Activated T-helper 9 cell treated with anti-CD3 and anti-CD28 coated beads, Interleukin-2, amount 50 U/mL, for 16 hours (primary cell): ENCODE data around the gene PRR7.

ENCODE experiments used
- DNase-seq: peaks from one replicate; pipeline ENCODE4 v3.0.0-alpha.2; 2020; ENCODE audit warnings: low read depth

Gene PRR7

GRCh38 chr5:177499842-177500241 is 53.2 kb downstream of the PRR7 start:
- no peak for DNase-seq

GRCh38 chr5:177500685-177501522 is 54.3 kb downstream of the PRR7 start:
- DNase-seq, result peak; percentile 75

DNA sequence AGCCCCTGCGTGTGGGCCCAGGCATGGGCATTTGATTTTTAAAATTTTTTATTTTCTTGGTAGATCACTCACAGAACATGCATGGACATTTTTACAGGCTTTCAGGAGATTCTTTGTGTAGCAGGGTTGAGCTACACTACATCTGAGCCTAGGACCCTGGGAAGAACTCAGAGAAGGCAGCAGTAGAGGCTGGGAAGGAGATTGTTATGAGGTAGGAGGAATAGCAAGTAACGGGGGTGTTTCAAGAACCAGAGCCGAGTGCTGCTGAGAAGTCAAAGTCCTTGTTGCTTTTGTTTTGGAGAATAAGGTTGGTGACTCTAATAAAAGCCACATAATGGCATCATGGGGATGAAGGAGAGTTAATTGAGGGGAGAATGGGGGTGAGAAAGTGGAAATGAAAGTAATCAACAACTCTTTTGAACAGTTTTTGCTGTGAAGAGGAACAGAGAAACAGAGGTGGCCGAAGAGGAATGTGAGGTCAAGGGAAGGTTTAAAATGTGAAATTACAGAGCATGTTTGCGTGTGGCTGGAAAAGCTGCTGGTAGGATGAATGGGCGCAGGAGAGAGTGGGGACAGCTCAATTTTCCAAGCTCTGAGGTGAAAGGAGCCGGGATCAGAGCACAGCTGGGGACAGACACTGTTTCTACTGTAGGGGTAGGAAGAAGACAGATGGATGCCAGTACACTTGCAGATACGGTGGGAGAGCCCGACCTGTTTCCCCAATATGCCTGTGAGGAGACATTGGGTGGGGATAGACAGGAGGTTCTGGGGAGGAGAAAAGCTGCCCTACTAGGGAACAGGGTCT is 55.5 kb downstream of the PRR7 start:
- DNase-seq, result no peak

- DNase-seq, result no peak
Measured at GRCh38 chr5:177502886-177503285, 56.3 kb downstream of the PRR7 start.

DNA sequence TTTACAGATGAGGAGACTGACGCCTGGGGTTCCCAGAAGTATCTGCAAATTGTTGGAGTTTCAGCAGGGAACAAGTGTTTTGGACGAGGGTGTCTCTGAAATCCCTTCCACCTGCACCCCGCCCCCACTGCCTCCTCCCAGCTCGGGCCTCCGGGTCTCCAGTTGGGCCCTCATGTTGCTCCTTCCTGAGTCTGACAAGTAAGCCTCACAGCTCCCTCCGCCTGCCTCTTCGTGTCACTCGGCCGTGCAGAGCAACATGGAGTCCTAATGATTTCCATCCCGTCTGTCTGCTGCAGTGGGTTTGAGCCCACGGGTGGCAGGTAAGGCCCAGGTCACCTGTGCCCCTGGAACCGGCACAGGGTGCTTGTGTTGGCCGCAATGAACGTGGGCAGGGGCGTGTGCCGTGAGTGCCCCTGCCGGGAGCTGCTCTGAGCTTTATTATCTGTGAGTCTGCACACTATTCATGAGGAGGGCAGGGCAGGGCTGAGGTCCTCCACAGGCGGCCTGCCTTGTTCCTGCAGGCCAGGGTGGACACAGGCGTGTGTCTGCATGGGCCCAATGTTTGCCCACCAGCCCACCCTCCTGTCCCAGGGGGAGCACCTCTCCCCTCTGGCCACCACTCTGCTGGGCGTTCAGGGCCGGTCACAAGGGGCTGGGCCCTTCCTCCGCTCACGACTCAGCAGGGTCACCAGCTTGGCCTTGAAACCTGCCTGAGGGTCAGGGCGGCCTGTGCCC is 56.9 kb downstream of the PRR7 start:
- DNase-seq, result no peak

GRCh38 chr5:177504086-177505056 is 57.8 kb downstream of the PRR7 start:
- no peak for DNase-seq

- DNase-seq, result no peak
Measured at GRCh38 chr5:177505075-177505474, 58.5 kb downstream of the PRR7 start.
